Stimulated activated CD4-positive, alpha-beta T cell treated with anti-CD3 and anti-CD28 coated beads, Interleukin-12 subunit alpha, Interleukin-12 subunit beta, amount 100 ng/mL, for 48 hours (primary cell): ENCODE results near the gene GDA.
"Not testable (repeated sequence)": the region's sequence is repeated elsewhere in the genome, so short reads cannot be mapped to it uniquely, and the experiment has no call there.

Experiments used
- DNase-seq, 3 donors: peaks; one replicate each; pipeline ENCODE4 v3.0.0-alpha.2; 2020; ENCODE audit warnings: low read depth in 2 of 3, low spot score in 1 of 3

The GDA gene

DNA sequence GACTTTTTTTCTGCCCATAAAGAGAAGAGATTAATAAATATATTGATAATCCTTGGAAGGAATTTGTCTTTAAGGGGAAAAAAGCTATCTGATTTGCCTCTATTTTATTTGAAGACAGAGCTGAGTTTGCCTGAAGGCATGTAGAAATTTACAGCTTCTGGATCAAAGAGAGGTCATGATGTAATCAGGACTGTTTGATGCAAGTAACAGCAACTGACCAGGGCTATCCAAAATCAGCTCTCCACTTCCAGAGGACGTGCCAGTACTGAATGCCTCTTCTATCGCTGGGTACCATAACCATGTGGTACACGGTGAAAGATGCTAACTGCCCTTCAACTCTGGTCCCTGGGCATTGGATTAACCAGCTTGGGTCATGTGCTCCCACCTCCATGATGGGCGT is 125.2 kb downstream of the GDA start:
- DNase-seq = no peak

- DNase-seq = no peak
These were observed 125.7 kb downstream of the GDA start for GRCh38 chr9:72274916-72275315.

- no peak for DNase-seq
These were observed 127.2 kb downstream of the GDA start for GRCh38 chr9:72276429-72276828.

- DNase-seq = no peak
These were observed 129.7 kb downstream of the GDA start for GRCh38 chr9:72278959-72279358.

DNA sequence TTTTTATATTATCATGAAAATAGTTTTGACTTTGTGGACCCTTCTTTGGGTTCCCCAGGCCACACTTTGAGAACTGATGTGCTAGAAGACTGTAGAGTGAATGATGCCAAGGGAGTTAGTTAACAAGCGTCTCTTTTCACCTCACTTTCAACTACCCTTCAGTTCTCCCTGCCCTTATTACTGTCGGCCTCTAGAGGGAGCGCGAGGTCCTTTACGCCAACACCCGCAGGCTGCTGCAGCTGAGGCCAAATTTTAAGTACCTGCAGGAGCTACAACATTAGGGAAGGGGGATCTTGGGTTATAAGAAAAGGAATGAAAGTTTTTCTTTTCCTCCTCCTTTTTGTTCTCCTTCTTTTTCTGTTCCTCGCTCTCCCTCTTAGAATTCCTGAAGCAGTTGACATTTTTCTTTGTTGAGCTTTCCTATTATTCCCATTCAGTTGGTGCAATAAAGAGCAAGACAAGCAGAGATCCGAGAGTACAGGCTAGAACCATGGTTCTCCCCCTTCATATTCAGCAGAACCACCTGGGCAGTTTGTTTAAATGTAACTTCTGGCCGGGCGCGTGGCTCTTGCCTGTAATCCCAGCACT is 131.8 kb downstream of the GDA start:
- DNase-seq = peak; percentile 20 to 62 (median 44)

- DNase-seq = no peak
These were observed 140.2 kb downstream of the GDA start for GRCh38 chr9:72289401-72289800.

DNA sequence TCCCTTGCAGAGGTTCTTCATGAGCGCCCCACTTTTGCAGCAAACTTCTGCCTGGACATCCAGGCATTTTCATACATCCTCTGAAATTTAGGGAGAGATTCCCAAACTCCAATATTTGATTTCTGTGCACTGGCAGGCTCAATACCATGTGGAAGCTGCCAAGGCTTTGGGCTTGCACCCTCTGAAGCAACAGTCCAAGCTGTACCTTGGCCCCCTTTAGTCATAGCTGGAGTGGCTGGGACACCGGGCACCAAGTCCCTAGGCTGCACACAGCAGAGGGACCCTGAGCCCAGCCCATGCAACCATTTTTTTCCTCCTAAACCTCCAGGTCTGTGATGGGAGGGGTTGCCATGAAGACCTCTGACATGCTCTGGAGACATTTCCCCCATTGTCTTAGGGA is 141.1 kb downstream of the GDA start:
- no peak for DNase-seq

DNA sequence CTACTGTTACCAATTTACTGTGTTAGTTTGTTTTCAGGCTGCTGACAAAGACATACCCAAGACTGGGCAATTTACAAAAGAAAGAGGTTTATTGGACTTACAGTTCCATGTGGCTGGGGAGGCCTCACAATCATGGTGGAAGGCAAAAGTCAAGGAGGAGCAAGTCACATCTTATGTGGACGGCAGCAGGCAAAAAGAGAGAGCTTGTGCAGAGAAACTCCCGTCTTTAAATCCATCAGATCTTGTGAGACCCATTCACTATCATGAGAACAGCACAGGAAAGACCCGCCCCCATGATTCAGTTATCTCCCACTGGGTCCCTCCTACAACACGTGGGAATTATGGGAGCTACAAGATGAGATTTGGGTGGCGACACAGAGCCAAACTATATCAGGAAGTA is 142.3 kb downstream of the GDA start:
- DNase-seq = not testable (repeated sequence)

DNA sequence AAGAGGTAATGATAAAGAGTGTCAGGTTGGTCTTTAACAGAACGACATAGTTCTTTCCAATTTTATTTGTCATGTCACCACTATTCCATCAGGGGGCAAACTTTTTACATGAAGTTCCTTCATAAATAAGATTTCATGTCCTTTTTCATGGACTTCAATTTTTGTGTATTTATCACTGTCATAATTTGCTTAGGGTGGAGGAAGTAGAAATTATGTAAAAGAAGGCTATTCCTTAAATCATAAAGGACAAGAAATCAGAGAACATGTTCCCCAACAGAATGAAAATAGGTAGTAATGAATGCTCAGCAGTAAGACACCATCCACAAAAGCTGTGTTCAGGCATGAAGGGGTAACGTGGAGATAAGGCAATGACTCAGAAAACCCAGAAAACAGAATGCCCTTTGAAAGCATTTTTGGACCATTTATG is 143.0 kb downstream of the GDA start:
- DNase-seq = no peak

DNA sequence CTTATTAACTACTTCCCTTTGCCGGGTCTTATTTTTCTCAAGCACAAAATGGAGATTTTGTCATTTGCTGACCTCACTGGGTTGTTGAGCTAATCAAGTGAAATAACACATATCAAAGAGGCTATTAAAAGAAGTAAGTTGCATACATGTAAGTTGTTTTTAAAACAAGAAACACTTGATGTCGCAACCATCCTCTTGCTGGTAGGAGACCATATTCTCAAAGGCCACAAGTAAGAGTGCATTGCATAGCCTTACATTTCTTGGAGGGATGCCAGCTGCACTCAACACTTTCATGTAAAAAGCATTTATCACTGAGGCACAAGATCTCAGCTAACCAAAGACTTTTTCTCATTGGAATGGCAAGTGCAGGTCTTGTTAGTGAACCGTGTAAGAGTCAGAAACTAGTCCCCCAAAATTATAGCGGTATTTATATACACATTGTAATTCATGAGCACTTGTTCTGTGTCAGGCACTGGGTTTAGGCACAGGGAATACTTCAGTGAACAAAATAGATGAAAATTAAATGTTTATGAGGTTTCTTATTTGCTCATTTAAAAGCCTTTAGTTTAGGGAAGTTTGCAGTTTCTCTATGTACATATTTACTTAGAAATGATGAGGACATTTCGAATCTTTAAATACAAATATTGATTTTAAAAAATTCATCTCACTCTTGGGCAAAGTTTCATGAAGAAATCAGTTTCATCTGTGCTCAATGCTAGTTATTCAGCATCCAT is 143.8 kb downstream of the GDA start:
- DNase-seq = no peak

- no peak for DNase-seq
These were observed 145.7 kb downstream of the GDA start for GRCh38 chr9:72294936-72295335.

DNA sequence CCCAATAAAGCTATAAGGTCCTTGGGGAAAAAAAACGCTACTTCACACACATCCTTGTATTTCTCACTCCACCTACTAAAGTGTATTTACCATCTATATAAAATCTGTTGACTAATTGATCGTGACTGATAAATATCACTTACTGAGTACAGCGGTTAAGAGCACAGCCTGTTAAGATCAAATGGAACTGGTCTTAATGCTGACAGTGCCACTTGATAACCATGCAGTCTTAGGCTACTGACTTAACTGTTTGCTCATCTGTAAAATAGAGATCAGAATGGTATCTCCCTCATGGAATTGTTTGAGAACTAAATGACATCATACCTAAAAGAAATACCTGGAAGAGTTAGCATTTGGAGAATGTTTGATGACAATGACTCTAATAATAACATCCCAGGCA is 148.3 kb downstream of the GDA start:
- no peak for DNase-seq

- DNase-seq = no peak
These were observed 149.9 kb downstream of the GDA start for GRCh38 chr9:72299017-72299603.

DNA sequence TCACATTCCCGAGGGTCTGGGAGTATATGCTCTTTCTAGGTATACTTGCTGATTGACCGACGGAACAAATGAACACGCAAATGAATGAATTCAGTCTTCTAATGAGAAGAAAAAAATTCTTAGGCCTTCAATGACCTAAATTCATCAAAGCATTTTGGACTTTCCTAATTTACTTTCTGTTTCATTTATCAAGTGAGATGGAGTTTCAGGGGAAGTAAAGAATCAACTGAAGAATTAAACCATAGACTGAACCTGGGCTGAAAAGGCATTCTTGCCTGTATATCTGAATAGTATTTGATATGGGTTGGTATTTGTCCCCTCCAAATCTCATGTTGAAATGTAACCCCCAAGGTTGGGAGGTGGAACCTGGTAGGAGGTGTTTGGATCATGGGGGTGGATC is 151.6 kb downstream of the GDA start:
- no peak for DNase-seq
